Transverse colon (tissue), 4 donors: ENCODE results near the gene CES3. TPM values are rescaled to one million over a fixed set of nuclear protein-coding genes. Genes with fewer than 3 reads are reported as not detected.

Experiments used
- DNase-seq: peaks from one replicate; pipeline ENCODE4 v3.0.0-alpha.2; 2019
- H3K27ac ChIP-seq, 4 donors: fragments of 200-600 bp; sonication (generic); 2 replicates each; pipeline ENCODE4 v1.5.1; 2016 to 2018; ENCODE audit warnings: inconsistent platforms in 4 of 4
- H3K27me3 ChIP-seq: fragments of 200-600 bp; sonication (generic); 2 replicates; pipeline ENCODE4 v1.5.1; 2017; ENCODE audit warnings: inconsistent platforms
- H3K36me3 ChIP-seq, 4 donors: fragments of 200-600 bp; sonication (generic); 2 replicates each; pipeline ENCODE4 v1.5.1; 2017 to 2019; ENCODE audit warnings: inconsistent platforms in 4 of 4
- H3K4me1 ChIP-seq, 4 donors: fragments of 200-600 bp; sonication (generic); 2 replicates each; pipeline ENCODE4 v1.5.1; 2017 to 2020; ENCODE audit warnings: inconsistent platforms in 4 of 4
- H3K4me3 ChIP-seq, 4 donors: fragments of 200-600 bp; sonication (generic); 1 replicate in 1 of 4; 2 replicates in 3 of 4; pipeline versions ENCODE4 v1.5.1 to v1.6.1; 2017 to 2019; ENCODE audit warnings: inconsistent platforms in 4 of 4
- H3K9me3 ChIP-seq, 2 donors: fragments of 200-600 bp; sonication (generic); 2 replicates each; pipeline ENCODE4 v1.5.1; 2017 to 2019; ENCODE audit warnings: inconsistent platforms in 2 of 2
- CTCF ChIP-seq, 5 experiments: fragments of 200-600 bp in 3 of 5; fragments of 450-650 bp in 2 of 5; sonication (generic) in 3 of 5; IDR thresholded peaks; 1 replicate in 2 of 5; 2 replicates in 3 of 5; pipeline ENCODE4 v1.5.1; 2016 to 2017; ENCODE audit warnings: antibody characterized with exemption in 5 of 5, inconsistent platforms in 3 of 5, mild to moderate bottlenecking in 2 of 5, moderate library complexity in 1 of 5
- EP300 ChIP-seq: sonication (generic); formaldehyde crosslinking; IDR thresholded peaks from one replicate; pipeline ENCODE4 v1.6.1; 2017; ENCODE audit warnings: antibody characterized with exemption, low read depth
- POLR2A ChIP-seq: fragments of 450-650 bp; IDR thresholded peaks from one replicate; pipeline ENCODE4 v1.6.1; 2016; ENCODE audit warnings: antibody characterized with exemption, mild to moderate bottlenecking, moderate library complexity
- POLR2AphosphoS5 ChIP-seq, 3 donors: sonication (generic); formaldehyde crosslinking; IDR thresholded peaks; one replicate each; pipeline ENCODE4 v1.6.1; 2016; ENCODE audit warnings: antibody characterized with exemption in 3 of 3
- WGBS, 2 donors: methylation state at CpG; one replicate each; pipeline ENCODE4 v1.1.5; 2018; ENCODE audit warnings: low coverage in 1 of 2; 5-methylcytosine and 5-hydroxymethylcytosine counted together
- in situ Hi-C, 4 donors: fragments of 200-750 bp; cut with MboI; loops; one replicate each; pipeline versions ENCODE4 v1.15.0 to v1.15.1; 2017; ENCODE audit warnings: low sequenced_read_pairs in 3 of 4, low pct_ligation_motif_present in 1 of 4, low pct_unique_long_range_greater_than_20kb in 1 of 4
- intact Hi-C: fragments of 100-400 bp; cut with DNase I; formaldehyde crosslinking; loops from one replicate; pipeline ENCODE4 v1.15.1; 2023; ENCODE audit warnings: low total_unique reads
- total RNA-seq, 4 donors: library from RNA; depleted of rRNA; stranded (reverse); fragments of >200 nt; gene quantifications; one replicate each; pipeline ENCODE4 v1.1.0, GENCODE V29; 2016

CES3 gene
- total RNA-seq, 4 donors from 2014 or later: 247 to 616 (median 291) TPM

GRCh38 chr16:66914541-66914940, 46.5 kb upstream of the CES3 start:
- in situ Hi-C loops: no loop called here

GRCh38 chr16:66915041-66915440, 46.0 kb upstream of the CES3 start:
- TF ChIP-seq POLR2A (no peak), POLR2AphosphoS5 (IDR thresholded peaks at IDR 0.05) (no peak), EP300 (no peak), CTCF (IDR thresholded peaks at IDR 0.05) (no peak)
- Histone ChIP-seq H3K27ac (no peak overlapping the region), H3K4me1 (peaks cover 0 to 9% (median 6%) of the 10 kb centered on the region in 4 donors), H3K36me3 (no peaks in the 10 kb centered on the region), H3K4me3 (no peak overlapping the region), H3K27me3 (no peaks in the 10 kb centered on the region), H3K9me3 (no peaks in the 10 kb centered on the region)
- intact Hi-C loops: no loop called here
- in situ Hi-C loops: no loop called here
- WGBS, 2 donors: 76 to 80% methylated on average over 1 to 7 of the region's 7 CpGs
- no peak for DNase-seq

More at GRCh38 chr16:66914541-66914940, 46.5 kb upstream of the CES3 start:
- Histone ChIP-seq H3K36me3 (no peaks in the 10 kb centered on the region), H3K9me3 (no peaks in the 10 kb centered on the region), H3K4me1 (peaks cover 0 to 9% (median 6%) of the 10 kb centered on the region in 4 donors), H3K4me3 (no peak overlapping the region), H3K27ac (no peak overlapping the region), H3K27me3 (no peaks in the 10 kb centered on the region)
- TF ChIP-seq POLR2AphosphoS5 (IDR thresholded peaks at IDR 0.05): no peak
- no peak for TF ChIP-seq POLR2A
- TF ChIP-seq EP300: no peak
- TF ChIP-seq CTCF (IDR thresholded peaks at IDR 0.05): no peak
- WGBS, 2 donors: 94 to 95% methylated on average over 6 to 7 of the region's 7 CpGs
- no peak for DNase-seq
- intact Hi-C loops: no loop called here

- in situ Hi-C loops (no loop called here), intact Hi-C loops (no loop called here)
- H3K27me3 ChIP-seq: no peaks in the 10 kb centered on the region
- TF ChIP-seq CTCF (IDR thresholded peaks at IDR 0.05) (no peak), POLR2A (no peak), EP300 (no peak), POLR2AphosphoS5 (IDR thresholded peaks at IDR 0.05) (no peak)
- H3K27ac ChIP-seq: no peak overlapping the region
- H3K9me3 ChIP-seq: no peaks in the 10 kb centered on the region
- H3K36me3 ChIP-seq: no peaks in the 10 kb centered on the region
- peaks cover 1 to 9% (median 7%) of the 10 kb centered on the region in 4 donors for H3K4me1 ChIP-seq
- H3K4me3 ChIP-seq: no peak overlapping the region
- DNase-seq: no peak
- 70 to 79% methylated on average over 2 to 6 of the region's 6 CpGs for WGBS, 2 donors
Observed at GRCh38 chr16:66916518-66916917, 44.5 kb upstream of the CES3 start.

GRCh38 chr16:66917741-66918140, 43.3 kb upstream of the CES3 start:
- 85% methylated on average over 9 of the region's 9 CpGs; no CpG with 5 or more reads in 1 of the 2 donors for WGBS, 2 donors
- no peaks in the 10 kb centered on the region for H3K9me3 ChIP-seq
- intact Hi-C loops: no loop called here
- peaks cover 4 to 15% (median 11%) of the 10 kb centered on the region in 4 donors for H3K4me1 ChIP-seq
- no peaks in the 10 kb centered on the region for H3K27me3 ChIP-seq
- no peak overlapping the region for H3K4me3 ChIP-seq
- H3K36me3 ChIP-seq: no peaks in the 10 kb centered on the region
- DNase-seq: no peak
- in situ Hi-C loops: no loop called here
- TF ChIP-seq POLR2A: no peak
- no peak for TF ChIP-seq EP300
- TF ChIP-seq POLR2AphosphoS5 (IDR thresholded peaks at IDR 0.05): no peak
- no peak for TF ChIP-seq CTCF (IDR thresholded peaks at IDR 0.05)
- H3K27ac ChIP-seq: no peak overlapping the region
